PC-9 (cell line): Measurements from ENCODE around the gene ALPK1.
A peak's percentile ranks its signal among the peaks of the same experiment; 100 is the strongest.

Source experiments
- EZH2 ChIP-seq: fragments of 200-600 bp; sonication (generic); IDR thresholded peaks from 2 replicates; pipeline ENCODE4 v1.8.0; 2017; ENCODE audit warnings: antibody characterized with exemption, low read depth
- TF ChIP-seq, protein P1 (sequence below): fragments of 200-600 bp; sonication (generic); conservative IDR thresholded peaks from 2 replicates; pipeline ENCODE4 v1.6.1; 2017; ENCODE audit warnings: mixed run types, antibody characterized with exemption, mild to moderate bottlenecking, moderate library complexity

DNA sequence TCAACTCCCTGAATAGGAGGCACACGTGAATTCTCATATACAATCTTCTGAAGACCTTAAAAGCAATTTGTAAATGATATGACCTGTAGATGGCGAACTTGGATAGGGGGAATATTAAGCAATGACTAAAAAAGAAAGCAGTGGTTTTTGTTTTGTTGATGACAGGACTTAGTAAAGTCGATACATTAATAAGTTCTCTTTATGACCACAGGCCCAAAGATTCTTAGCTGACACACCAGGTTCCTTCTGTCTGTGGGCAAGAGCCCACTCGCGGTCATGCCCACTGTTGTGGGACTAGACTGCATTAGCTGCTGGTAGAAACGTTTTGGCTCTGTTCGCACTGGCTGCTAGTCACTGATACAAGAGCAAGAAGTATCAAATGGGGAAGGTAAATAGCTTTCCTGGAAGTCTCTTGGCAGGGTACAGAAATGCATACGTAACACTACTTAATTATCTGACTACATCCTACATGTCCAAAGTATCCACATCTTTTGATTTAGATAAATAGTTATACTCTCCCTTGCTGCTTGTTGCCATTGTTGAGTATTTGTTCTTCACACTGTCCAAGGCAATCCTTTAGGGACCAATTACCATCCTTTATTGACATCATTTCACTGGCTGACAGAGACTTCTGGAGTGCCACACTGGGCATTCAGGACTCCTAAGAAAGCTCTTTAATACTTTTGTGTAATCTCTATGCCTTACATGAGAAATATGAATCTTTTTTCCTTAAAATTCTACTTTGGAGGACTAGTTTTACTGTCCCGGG, 31.0 kb downstream of the ALPK1 start:
- TF ChIP-seq, protein P1, sequence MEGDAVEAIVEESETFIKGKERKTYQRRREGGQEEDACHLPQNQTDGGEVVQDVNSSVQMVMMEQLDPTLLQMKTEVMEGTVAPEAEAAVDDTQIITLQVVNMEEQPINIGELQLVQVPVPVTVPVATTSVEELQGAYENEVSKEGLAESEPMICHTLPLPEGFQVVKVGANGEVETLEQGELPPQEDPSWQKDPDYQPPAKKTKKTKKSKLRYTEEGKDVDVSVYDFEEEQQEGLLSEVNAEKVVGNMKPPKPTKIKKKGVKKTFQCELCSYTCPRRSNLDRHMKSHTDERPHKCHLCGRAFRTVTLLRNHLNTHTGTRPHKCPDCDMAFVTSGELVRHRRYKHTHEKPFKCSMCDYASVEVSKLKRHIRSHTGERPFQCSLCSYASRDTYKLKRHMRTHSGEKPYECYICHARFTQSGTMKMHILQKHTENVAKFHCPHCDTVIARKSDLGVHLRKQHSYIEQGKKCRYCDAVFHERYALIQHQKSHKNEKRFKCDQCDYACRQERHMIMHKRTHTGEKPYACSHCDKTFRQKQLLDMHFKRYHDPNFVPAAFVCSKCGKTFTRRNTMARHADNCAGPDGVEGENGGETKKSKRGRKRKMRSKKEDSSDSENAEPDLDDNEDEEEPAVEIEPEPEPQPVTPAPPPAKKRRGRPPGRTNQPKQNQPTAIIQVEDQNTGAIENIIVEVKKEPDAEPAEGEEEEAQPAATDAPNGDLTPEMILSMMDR, result peak; percentile 71
- TF ChIP-seq EZH2, result no peak
